GM18873 (cell line): ENCODE data around the gene AP4B1.

Experiments
- ATAC-seq: cut with Tn5 transposase; IDR thresholded peaks from one replicate; pipeline ENCODE4 v1.9.1; 2021; ENCODE audit warnings: mild to moderate bottlenecking, moderate library complexity, moderate number of reproducible peaks; ENCODE audit not compliant: unreplicated experiment, low FRiP score

The AP4B1 gene

DNA sequence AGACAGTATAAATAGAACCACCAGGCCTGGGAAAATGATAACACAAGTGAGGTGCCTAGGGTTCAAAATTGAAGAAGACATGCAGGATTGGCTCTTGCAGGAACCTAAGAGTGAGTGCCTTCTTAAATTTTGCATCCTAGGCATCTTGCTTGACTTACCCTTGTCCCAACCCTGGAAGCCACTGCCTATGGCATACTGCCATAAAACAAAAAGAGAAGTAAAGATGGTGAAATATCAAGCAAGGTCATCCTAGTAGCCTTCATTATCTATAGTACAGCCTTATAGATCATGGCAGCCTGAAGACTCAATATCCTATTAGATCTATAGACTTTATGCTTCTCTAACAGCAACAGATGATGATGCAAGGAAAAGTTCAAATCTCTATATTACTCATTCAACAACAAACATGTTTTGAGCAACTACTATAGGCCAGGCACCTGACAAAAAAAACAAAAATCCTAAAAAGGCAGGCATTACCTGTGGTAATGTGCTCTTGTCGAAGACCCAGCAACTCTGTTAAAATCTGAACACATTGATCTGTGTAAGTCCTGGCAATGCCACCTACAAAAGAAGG, 6.3 kb downstream of the AP4B1 start:
- no peak for ATAC-seq

GRCh38 chr1:113895961-113896360, 8.6 kb downstream of the AP4B1 start:
- ATAC-seq = no peak

DNA sequence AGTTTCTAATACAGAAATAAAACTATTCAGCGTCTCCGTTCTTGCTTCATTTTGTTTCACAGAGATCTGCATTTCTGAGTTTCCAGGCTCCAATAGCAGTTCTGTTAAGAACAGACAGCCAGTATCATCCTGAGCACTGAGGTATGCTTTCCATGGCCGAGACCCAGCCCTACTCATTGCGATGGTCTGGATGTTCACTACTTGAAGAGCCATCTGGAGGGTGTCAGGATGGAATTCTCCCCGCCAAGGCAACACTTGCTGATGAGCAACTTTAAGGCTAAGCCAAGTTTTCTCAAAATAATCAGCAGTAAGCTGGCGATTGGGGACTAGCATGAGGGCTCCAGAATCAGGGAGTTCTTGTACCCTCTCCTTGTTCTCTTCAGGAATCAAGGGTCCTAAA, 9.5 kb downstream of the AP4B1 start:
- ATAC-seq = no peak

DNA sequence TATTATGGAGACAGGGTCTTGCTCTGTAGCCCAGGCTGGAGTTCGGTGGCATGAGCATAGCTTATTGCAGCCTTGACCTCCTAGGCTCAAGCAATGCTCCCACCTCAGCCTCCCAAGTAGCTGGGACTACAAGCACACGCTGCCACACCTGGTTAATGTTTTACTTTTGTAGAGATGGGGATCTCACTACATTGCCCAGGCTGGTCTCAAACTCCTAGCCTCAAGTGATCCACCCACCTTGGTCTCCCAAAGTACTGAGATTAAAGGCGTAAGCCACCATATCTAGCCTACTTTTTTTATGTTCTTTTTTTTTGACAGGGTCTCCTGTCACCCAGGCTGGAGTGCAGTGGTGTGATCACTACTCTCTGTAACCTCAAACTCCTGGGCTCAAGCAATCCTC, 11.3 kb downstream of the AP4B1 start:
- no peak for ATAC-seq

DNA sequence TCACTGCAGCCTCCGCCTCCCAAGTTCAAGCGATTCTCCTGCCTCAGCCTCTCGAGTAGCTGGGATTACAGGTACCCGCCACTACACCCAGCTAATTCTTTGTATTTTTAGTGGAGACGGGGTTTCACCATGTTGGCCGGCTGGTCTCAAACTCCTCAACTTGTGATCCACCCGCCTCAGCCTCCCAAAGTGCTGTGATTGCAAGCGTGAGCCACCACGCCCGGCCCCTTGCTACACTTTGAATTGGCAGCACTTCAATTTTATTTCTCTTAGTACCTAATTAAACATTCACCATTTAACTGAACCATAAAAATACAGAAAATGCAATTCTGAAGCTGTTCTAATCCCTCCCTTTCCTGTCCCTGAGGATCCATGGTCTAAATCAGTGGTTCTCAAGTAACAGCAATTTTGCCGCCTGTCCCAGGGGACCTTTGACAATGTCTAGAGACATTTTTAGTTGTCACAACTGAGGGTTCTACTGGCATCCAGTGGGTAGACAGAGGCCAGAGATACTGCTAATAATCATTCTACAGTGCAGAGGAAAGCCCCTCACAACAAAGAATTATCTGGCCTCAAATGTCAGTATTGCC, 12.9 kb downstream of the AP4B1 start:
- no peak for ATAC-seq

DNA sequence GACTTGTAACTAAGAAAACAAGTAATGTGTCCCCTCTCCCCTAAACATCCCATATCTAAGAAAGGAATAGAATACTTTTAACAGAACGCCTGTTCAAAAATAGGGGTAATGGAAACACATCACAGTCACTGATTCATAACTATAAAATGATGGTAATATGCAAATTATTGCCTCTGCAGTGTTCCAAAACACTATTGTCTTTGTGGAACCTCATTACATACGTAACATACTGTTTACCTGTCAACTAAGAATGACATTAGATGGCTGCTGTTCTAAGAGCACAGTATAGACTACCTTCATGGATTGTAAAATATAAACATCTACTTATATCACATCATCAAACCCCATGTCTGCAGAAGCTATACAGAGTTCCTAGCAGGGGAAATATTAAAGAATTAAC, 13.8 kb downstream of the AP4B1 start:
- ATAC-seq = no peak

DNA sequence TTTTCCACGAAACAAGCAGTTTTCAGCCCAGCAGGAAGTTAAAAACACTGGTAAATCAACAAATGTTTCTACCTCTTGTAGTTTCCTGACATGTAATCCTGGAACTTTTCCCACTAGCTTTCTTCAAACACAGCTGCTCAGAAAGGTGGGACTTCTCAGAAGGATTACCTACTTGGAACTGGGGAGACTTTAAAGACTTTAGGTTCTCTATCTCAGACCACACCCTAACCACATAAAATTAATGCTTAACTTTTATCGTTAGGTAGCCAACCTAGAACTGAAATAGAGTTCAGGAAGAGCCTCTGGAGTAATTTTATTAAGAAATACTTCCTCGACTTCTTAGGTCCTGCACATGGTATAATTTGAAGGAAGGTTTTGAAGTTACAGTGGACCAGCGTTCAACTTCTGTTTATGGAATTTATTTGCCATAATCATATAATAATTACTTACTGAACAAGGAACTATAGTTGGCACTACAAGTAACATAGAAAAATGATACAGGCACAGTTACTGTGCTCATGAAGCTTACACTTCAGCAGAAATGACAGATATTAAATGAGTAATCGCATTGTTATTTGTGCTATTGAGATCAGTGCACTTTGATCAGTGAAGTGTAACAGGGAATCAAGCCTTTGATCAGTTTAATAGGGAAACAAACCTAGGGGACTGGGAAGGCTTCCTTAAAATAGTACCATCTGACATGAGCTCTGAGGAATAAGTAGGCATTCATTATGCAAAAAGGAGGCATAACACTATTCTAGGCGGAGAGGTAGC, 17.0 kb downstream of the AP4B1 start, which contains the start of gene BCL2L15:
TSS of gene BCL2L15 (minus strand) at position 180 of the 774 bp plus-strand sequence. CDS start 206 bp downstream, outside the sequence.
- ATAC-seq = no peak

- no peak for ATAC-seq
These were observed 17.9 kb downstream of the AP4B1 start for GRCh38 chr1:113886417-113887401.

GRCh38 chr1:113881661-113882060, 22.9 kb downstream of the AP4B1 start:
- ATAC-seq = no peak

GRCh38 chr1:113879739-113880038, 24.9 kb downstream of the AP4B1 start:
- ATAC-seq = no peak

DNA sequence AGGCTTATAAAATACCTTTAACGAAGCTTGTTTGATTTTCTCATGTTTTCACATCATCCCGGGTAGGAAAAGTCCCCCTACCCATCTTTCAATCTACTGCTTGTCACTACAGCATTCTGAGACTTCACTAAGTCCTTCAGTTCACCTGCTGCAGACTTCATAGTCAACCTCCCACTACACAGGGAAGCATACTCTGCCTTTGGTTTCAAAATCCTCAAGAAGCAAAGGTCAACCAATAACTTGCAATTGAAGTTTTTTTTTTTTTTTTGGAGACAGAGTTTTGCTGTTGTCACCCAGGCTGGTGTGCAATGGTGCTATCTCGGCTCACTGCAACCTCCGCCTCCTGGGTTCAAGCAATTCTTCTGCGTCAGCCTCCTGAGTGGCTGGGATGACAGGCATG, 28.4 kb downstream of the AP4B1 start:
- ATAC-seq = no peak

- ATAC-seq = peak; percentile 33
These were observed 28.9 kb downstream of the AP4B1 start for GRCh38 chr1:113875714-113876113.

GRCh38 chr1:113874012-113874879, 30.4 kb downstream of the AP4B1 start:
- no peak for ATAC-seq

- no peak for ATAC-seq
These were observed 32.2 kb downstream of the AP4B1 start for GRCh38 chr1:113872219-113872935.

DNA sequence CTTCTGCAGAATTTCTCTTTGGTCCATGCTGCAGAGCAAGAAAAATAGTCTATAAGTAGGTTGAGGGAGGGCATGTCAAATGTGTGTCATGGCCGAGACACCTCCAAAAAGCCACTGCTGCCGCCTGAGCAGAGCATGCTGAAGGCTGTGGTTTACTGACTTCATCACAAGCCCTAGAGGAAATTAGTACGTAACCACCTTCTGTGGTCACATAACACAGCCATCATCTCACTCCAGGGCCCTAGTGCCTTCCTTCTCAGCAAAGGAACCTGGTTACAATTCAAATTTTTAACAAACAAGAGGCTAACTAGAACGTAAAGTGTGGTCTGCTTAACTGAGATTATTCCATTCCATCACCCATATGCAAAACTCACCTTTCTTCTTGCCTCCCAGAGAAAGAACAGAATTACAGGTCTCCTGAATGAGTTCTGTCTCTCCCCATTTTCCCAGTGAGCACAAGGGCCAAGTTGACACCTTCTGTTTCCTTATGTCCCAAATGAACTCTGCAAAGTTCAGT, 32.9 kb downstream of the AP4B1 start, which contains the start of gene PTPN22:
TSS of gene PTPN22 (minus strand) at position 116 of the 517 bp plus-strand sequence.
- peak; percentile 90 for ATAC-seq

GRCh38 chr1:113870778-113871177, 33.8 kb downstream of the AP4B1 start:
- ATAC-seq = no peak

DNA sequence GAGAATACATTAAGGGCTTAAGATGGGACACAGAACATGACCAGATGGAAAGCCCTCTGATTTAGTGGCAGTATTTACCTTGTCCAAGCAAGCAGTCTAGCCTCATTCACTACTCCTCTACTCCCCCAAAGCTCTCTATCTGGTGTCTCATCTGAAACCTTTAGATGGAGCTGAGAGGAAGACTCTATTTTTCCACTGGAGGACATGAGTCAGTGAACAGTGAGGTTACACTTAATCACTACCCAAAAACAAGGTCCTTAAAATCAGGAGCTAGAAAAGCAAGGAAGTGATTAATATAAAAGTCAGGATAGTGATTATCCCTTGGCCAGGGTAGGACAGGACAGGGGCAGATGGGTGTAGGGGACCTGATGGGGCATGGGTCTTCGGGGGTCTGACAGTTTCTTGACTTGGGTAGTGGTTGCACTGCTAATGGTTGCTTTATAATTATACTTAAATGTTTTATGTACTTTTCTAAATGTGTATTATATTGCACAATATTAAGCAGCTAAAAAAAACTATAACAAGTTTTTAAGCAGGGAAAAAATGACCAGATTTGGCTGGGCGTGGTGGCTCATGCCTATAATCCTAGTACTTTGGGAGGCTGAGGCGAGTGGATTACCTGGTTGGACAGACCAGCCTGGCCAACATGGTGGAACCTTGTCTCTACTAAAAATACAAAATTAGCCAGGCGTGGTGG, 36.1 kb downstream of the AP4B1 start:
- no peak for ATAC-seq

DNA sequence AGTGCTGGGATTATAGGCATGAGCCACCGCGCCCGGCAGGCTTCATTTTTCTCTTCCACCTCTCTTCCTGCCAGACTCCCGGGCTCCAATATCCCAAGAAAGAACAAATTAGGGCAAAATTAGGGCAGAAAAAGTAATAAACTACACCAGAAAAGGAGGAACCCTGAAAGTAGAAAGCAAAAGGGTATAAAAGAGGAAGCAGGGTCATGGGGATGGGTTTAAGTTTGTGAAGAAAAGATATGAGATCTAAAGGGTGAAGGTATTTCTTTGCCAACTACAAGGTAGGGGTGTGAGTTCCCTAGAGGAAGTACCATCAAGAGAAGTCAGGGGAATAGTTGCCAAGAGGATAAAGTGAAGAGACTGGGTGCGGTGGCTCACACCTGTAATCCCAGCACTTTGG, 43.0 kb downstream of the AP4B1 start:
- ATAC-seq = no peak
